OCI-LY1 (cell line): ENCODE data around the gene PCDH19.

Experiments used
- EZH2 ChIP-seq: fragments of 200-600 bp; sonication (generic), shearing (Covaris generic); IDR thresholded peaks from 2 replicates; pipeline ENCODE4 v1.8.0; 2017; ENCODE audit warnings: borderline replicate concordance, mixed run types, mild to moderate bottlenecking, antibody characterized with exemption, low read length, moderate library complexity, mixed read lengths
- TF ChIP-seq, protein P1 (sequence below): fragments of 200-600 bp; sonication (generic), shearing (Covaris generic); IDR thresholded peaks from 2 replicates; pipeline ENCODE4 v1.5.1; 2017; ENCODE audit warnings: mild to moderate bottlenecking, antibody characterized with exemption, low read length, moderate library complexity, mixed read lengths

DNA sequence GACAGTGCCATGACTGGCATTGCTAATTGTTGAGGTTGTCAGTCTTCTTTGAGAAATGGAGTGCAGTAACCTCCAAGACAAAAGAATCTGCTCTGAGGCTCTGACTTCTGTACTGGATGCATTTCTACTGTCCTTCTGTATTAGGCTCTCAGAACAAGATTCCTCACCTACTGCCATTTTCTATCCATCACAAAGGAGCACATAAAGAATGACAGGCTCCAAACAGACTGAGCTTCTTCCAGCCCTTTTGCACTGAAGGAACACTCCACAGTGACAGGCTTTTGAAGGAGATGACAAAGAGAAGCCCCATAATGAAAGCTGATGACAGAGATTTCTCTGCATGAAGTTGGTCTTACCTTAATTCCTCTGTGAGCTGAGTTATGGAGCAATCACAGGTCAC, 162.2 kb downstream of the PCDH19 start:
- TF ChIP-seq, protein P1, sequence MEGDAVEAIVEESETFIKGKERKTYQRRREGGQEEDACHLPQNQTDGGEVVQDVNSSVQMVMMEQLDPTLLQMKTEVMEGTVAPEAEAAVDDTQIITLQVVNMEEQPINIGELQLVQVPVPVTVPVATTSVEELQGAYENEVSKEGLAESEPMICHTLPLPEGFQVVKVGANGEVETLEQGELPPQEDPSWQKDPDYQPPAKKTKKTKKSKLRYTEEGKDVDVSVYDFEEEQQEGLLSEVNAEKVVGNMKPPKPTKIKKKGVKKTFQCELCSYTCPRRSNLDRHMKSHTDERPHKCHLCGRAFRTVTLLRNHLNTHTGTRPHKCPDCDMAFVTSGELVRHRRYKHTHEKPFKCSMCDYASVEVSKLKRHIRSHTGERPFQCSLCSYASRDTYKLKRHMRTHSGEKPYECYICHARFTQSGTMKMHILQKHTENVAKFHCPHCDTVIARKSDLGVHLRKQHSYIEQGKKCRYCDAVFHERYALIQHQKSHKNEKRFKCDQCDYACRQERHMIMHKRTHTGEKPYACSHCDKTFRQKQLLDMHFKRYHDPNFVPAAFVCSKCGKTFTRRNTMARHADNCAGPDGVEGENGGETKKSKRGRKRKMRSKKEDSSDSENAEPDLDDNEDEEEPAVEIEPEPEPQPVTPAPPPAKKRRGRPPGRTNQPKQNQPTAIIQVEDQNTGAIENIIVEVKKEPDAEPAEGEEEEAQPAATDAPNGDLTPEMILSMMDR: no peak
- TF ChIP-seq EZH2: no peak
